ENCODE results near the gene MAN2A2. TPM values are rescaled to one million over a fixed set of nuclear protein-coding genes. Genes with fewer than 3 reads are reported as not detected.

Gene MAN2A2
- total and polyA plus RNA-seq, 9 of the 15 experiments (the other 6 are each of a cell fraction or from before 2014, with no cell fraction given) = 7.3 to 151 (median 43.4) TPM

- TF ChIP-seq ZNF766 (CRISPR knock-in tag; conservative IDR thresholded peaks at IDR 0.05) (peak; percentile 94), CBFB (CRISPR knock-in tag; IDR thresholded peaks at IDR 0.05) (no peak), TRIM28 (IDR thresholded peaks at IDR 0.05) (no peak), ZMIZ1 (IDR thresholded peaks at IDR 0.05; ENCODE audit: low read depth in 2 of 2, low read length in 2 of 2) (0 out of 4 replicates have a peak, but pooled peaks of 1 of the 2 experiments have one; percentile 26), TEAD4 (IDR thresholded peaks at IDR 0.05; ENCODE audit: low read length) (no peak), TEAD4 (CRISPR knock-in tag; IDR thresholded peaks at IDR 0.05; ENCODE audit: borderline replicate concordance) (no peak), SRF (CRISPR knock-in tag; IDR thresholded peaks at IDR 0.05) (0 out of 4 replicates have a peak, but pooled peaks of 1 of the 2 experiments have one; percentile 31), NR2C1 (IDR thresholded peaks at IDR 0.05) (no peak), NR2C1 (tag; IDR thresholded peaks at IDR 0.05) (no peak), ZNF175 (CRISPR knock-in tag; IDR thresholded peaks at IDR 0.05; ENCODE audit: low read depth) (no peak), ZNF592 (IDR thresholded peaks at IDR 0.05) (0 out of 2 replicates have a peak, but pooled peaks have one; percentile 49), ZNF3 (CRISPR knock-in tag; IDR thresholded peaks at IDR 0.05) (no peak), XRCC5 (IDR thresholded peaks at IDR 0.05; ENCODE audit: low read depth, low read length) (peak; percentile 73; the same call in 1 of the 2 replicates), LCOR (CRISPR knock-in tag; IDR thresholded peaks at IDR 0.05) (no peak), ETV1 (tag; conservative IDR thresholded peaks at IDR 0.05; ENCODE audit: low read depth) (no peak)
- TF ChIP-seq, protein P1, sequence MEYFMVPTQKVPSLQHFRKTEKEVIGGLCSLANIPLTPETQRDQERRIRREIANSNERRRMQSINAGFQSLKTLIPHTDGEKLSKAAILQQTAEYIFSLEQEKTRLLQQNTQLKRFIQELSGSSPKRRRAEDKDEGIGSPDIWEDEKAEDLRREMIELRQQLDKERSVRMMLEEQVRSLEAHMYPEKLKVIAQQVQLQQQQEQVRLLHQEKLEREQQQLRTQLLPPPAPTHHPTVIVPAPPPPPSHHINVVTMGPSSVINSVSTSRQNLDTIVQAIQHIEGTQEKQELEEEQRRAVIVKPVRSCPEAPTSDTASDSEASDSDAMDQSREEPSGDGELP (CRISPR knock-in tag; IDR thresholded peaks at IDR 0.05; ENCODE audit: borderline replicate concordance) = peak; percentile 48; the same call in 1 of the 2 replicates
- TF ChIP-seq, protein P2, sequence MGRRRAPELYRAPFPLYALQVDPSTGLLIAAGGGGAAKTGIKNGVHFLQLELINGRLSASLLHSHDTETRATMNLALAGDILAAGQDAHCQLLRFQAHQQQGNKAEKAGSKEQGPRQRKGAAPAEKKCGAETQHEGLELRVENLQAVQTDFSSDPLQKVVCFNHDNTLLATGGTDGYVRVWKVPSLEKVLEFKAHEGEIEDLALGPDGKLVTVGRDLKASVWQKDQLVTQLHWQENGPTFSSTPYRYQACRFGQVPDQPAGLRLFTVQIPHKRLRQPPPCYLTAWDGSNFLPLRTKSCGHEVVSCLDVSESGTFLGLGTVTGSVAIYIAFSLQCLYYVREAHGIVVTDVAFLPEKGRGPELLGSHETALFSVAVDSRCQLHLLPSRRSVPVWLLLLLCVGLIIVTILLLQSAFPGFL (CRISPR knock-in tag; IDR thresholded peaks at IDR 0.05) = no peak
Measured at GRCh38 chr15:90934256-90934948, 31.3 kb downstream of the MAN2A2 start (continued).
